ENCODE results near the gene PPIF.

Gene PPIF

GRCh38 chr10:79352035-79352877 lies 5.0 kb downstream of the PPIF start:
- TF ChIP-seq POU6F1 (CRISPR knock-in tag; IDR thresholded peaks at IDR 0.05; ENCODE audit: borderline replicate concordance, low read depth) (no peak), CREB5 (CRISPR knock-in tag; IDR thresholded peaks at IDR 0.05; ENCODE audit: low read depth) (no peak)
- no peak for ATAC-seq

GRCh38 chr10:79353000-79353406 lies 5.7 kb downstream of the PPIF start:
- TF ChIP-seq TSHZ2 (CRISPR knock-in tag; IDR thresholded peaks at IDR 0.05): no peak
- no peak for TF ChIP-seq ISL1 (CRISPR knock-in tag; IDR thresholded peaks at IDR 0.05)
- TF ChIP-seq ZNF565 (CRISPR knock-in tag; conservative IDR thresholded peaks at IDR 0.05; ENCODE audit: low read depth): no peak

GRCh38 chr10:79353726-79354125 lies 6.5 kb downstream of the PPIF start:
- no peak for ATAC-seq
- TF ChIP-seq OSR1 (CRISPR knock-in tag; IDR thresholded peaks at IDR 0.05) (no peak), ZNF70 (CRISPR knock-in tag; IDR thresholded peaks at IDR 0.05) (no peak), ZNF565 (CRISPR knock-in tag; conservative IDR thresholded peaks at IDR 0.05; ENCODE audit: low read depth) (no peak), TOX (CRISPR knock-in tag; IDR thresholded peaks at IDR 0.05; ENCODE audit: borderline replicate concordance) (no peak), ARNTL (CRISPR knock-in tag; IDR thresholded peaks at IDR 0.05; ENCODE audit: borderline replicate concordance, low read depth) (no peak), TCF4 (CRISPR knock-in tag; IDR thresholded peaks at IDR 0.05; ENCODE audit: borderline replicate concordance) (no peak), SNAI2 (CRISPR knock-in tag; IDR thresholded peaks at IDR 0.05) (no peak), CSRNP3 (CRISPR knock-in tag; IDR thresholded peaks at IDR 0.05) (no peak), GLIS3 (CRISPR knock-in tag; IDR thresholded peaks at IDR 0.05) (no peak), BACH2 (CRISPR knock-in tag; IDR thresholded peaks at IDR 0.05; ENCODE audit: borderline replicate concordance) (no peak), ESRRG (CRISPR knock-in tag; IDR thresholded peaks at IDR 0.05) (no peak), RARB (CRISPR knock-in tag; IDR thresholded peaks at IDR 0.05) (no peak), ZFP30 (CRISPR knock-in tag; IDR thresholded peaks at IDR 0.05) (no peak), ZNF8 (CRISPR knock-in tag; IDR thresholded peaks at IDR 0.05) (no peak), ISL1 (CRISPR knock-in tag; IDR thresholded peaks at IDR 0.05) (no peak), CSDC2 (CRISPR knock-in tag; IDR thresholded peaks at IDR 0.05) (no peak)

More at GRCh38 chr10:79353000-79353406, 5.7 kb downstream of the PPIF start:
- ATAC-seq: no peak

- TF ChIP-seq ZNF565 (CRISPR knock-in tag; conservative IDR thresholded peaks at IDR 0.05; ENCODE audit: low read depth): no peak
- TF ChIP-seq BACH2 (CRISPR knock-in tag; IDR thresholded peaks at IDR 0.05; ENCODE audit: borderline replicate concordance): no peak
- no peak for TF ChIP-seq ZNF8 (CRISPR knock-in tag; IDR thresholded peaks at IDR 0.05)
- TF ChIP-seq CSDC2 (CRISPR knock-in tag; IDR thresholded peaks at IDR 0.05): no peak
- no peak for TF ChIP-seq CSRNP3 (CRISPR knock-in tag; IDR thresholded peaks at IDR 0.05)
- no peak for TF ChIP-seq ZC3H10 (CRISPR knock-in tag; IDR thresholded peaks at IDR 0.05)
- TF ChIP-seq CREB5 (CRISPR knock-in tag; IDR thresholded peaks at IDR 0.05; ENCODE audit: low read depth): no peak
- no peak for TF ChIP-seq ZNF70 (CRISPR knock-in tag; IDR thresholded peaks at IDR 0.05)
- TF ChIP-seq ZFP30 (CRISPR knock-in tag; IDR thresholded peaks at IDR 0.05): no peak
- no peak for TF ChIP-seq SNAI2 (CRISPR knock-in tag; IDR thresholded peaks at IDR 0.05)
- no peak for TF ChIP-seq ESRRG (CRISPR knock-in tag; IDR thresholded peaks at IDR 0.05)
- TF ChIP-seq TOX (CRISPR knock-in tag; IDR thresholded peaks at IDR 0.05; ENCODE audit: borderline replicate concordance): no peak
- no peak for TF ChIP-seq ISL1 (CRISPR knock-in tag; IDR thresholded peaks at IDR 0.05)
- TF ChIP-seq ZFP3 (CRISPR knock-in tag; IDR thresholded peaks at IDR 0.05): no peak
- no peak for ATAC-seq
Observed at GRCh38 chr10:79354141-79354540, 6.9 kb downstream of the PPIF start.
